Thyroid gland (tissue), 4 donors: ENCODE results near the gene KAZN. TPM values are rescaled to one million over a fixed set of nuclear protein-coding genes. Genes with fewer than 3 reads are reported as not detected.

Experiments
- DNase-seq, 2 donors: peaks; one replicate each; pipeline ENCODE4 v3.0.0-alpha.2; 2019
- H3K27ac ChIP-seq, 3 donors: fragments of 200-600 bp; sonication (generic); 1 replicate in 2 of 3; 2 replicates in 1 of 3; pipeline ENCODE4 v1.5.1; 2016 to 2019; ENCODE audit warnings: mild to moderate bottlenecking in 1 of 3, moderate library complexity in 1 of 3
- H3K27me3 ChIP-seq: fragments of 200-600 bp; sonication (generic); one replicate; pipeline ENCODE4 v1.5.1; 2019
- H3K36me3 ChIP-seq, 2 donors: fragments of 200-600 bp; sonication (generic); one replicate each; pipeline ENCODE4 v1.5.1; 2016 to 2019
- H3K4me1 ChIP-seq, 2 donors: fragments of 200-600 bp; sonication (generic); one replicate each; pipeline ENCODE4 v1.5.1; 2017 to 2019
- H3K4me3 ChIP-seq, 3 donors: fragments of 200-600 bp; sonication (generic); replicated peaks in 1 of 3; 1 replicate in 2 of 3; 2 replicates in 1 of 3; pipeline ENCODE4 v1.5.1; 2016; ENCODE audit warnings: mild to moderate bottlenecking in 1 of 3
- H3K9me3 ChIP-seq: fragments of 200-600 bp; sonication (generic); one replicate; pipeline ENCODE4 v1.5.1; 2017
- CTCF ChIP-seq, 6 experiments: fragments of 200-600 bp in 3 of 6; fragments of 450-650 bp in 3 of 6; sonication (generic) in 3 of 6; IDR thresholded peaks; one replicate each; pipeline ENCODE4 v1.5.1; 2016 to 2019; ENCODE audit warnings: antibody characterized with exemption in 6 of 6, mild to moderate bottlenecking in 2 of 6, inconsistent platforms in 1 of 6, moderate library complexity in 1 of 6
- POLR2A ChIP-seq, 2 donors: fragments of 450-650 bp; IDR thresholded peaks; one replicate each; pipeline ENCODE4 v1.6.1; 2017; ENCODE audit warnings: antibody characterized with exemption in 2 of 2, mild to moderate bottlenecking in 2 of 2, moderate library complexity in 1 of 2
- WGBS, 2 donors: methylation state at CpG; one replicate each; pipeline ENCODE4 v1.1.5; 2017; 5-methylcytosine and 5-hydroxymethylcytosine counted together
- intact Hi-C: fragments of 100-400 bp; cut with DNase I; formaldehyde crosslinking; loops from one replicate; pipeline ENCODE4 v1.15.1; 2023
- total RNA-seq, 4 donors: library from RNA; depleted of rRNA; stranded (reverse); fragments of >200 nt; gene quantifications; one replicate each; pipeline ENCODE4 v1.2.3, GENCODE V29; 2016

KAZN gene
- total RNA-seq, 4 donors from 2014 or later, result 14.8 to 28.6 (median 18.2) TPM

- WGBS, 2 donors, result 45 to 51% methylated on average over 3 of the region's 3 CpGs
These were observed 49.9 kb downstream of the KAZN start for GRCh38 chr1:14648391-14648790.

GRCh38 chr1:14648896-14649855 lies 50.7 kb downstream of the KAZN start:
- H3K27me3 ChIP-seq, result no peaks in the 10 kb centered on the region
- DNase-seq, result no peak
- H3K36me3 ChIP-seq, result no peaks in the 10 kb centered on the region
- peaks cover 10 to 11% of the 10 kb centered on the region in 2 donors for H3K4me1 ChIP-seq
- TF ChIP-seq CTCF (IDR thresholded peaks at IDR 0.05) (no peak), POLR2A (IDR thresholded peaks at IDR 0.05) (no peak)
- no peaks in the 10 kb centered on the region for H3K9me3 ChIP-seq
- H3K4me3 ChIP-seq, result no peak overlapping the region
- no peak overlapping the region for H3K27ac ChIP-seq
- intact Hi-C loops, result no loop called here
- 80 to 84% methylated on average over 9 of the region's 9 CpGs for WGBS, 2 donors

More at GRCh38 chr1:14648391-14648790, 49.9 kb downstream of the KAZN start:
- intact Hi-C loops, result no loop called here
- H3K4me1 ChIP-seq, result peaks cover 10 to 11% of the 10 kb centered on the region in 2 donors
- DNase-seq, result no peak
- H3K27ac ChIP-seq, result no peak overlapping the region
- no peak for TF ChIP-seq POLR2A (IDR thresholded peaks at IDR 0.05)
- no peak for TF ChIP-seq CTCF (IDR thresholded peaks at IDR 0.05)
- no peak overlapping the region for H3K4me3 ChIP-seq
- no peaks in the 10 kb centered on the region for H3K36me3 ChIP-seq
- no peaks in the 10 kb centered on the region for H3K9me3 ChIP-seq
- no peaks in the 10 kb centered on the region for H3K27me3 ChIP-seq

DNA sequence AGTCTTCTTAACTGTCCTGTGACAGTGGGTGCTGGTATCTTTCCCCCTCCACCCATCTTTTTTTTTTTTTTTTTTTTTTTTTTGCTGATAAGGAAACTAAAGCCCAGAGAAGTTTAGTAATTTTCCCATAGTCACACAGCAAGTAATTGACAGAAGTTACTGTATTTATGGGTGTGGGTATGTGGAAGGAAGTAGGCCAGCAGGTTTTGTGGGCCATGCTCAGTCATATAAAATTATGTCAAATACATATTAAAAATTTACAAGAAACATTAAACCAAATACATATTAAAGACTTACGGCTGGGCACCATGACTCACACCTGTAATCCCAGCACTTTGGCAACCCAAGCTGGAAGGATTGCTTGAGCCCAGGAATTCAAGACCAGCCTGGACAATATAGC lies 51.5 kb downstream of the KAZN start:
- no peak for DNase-seq
- TF ChIP-seq CTCF (IDR thresholded peaks at IDR 0.05) (no peak), POLR2A (IDR thresholded peaks at IDR 0.05) (no peak)
- peaks cover 10 to 11% of the 10 kb centered on the region in 2 donors for H3K4me1 ChIP-seq
- 93 to 100% methylated on average over 1 of the region's 1 CpG for WGBS, 2 donors
- H3K36me3 ChIP-seq, result no peaks in the 10 kb centered on the region
- no peaks in the 10 kb centered on the region for H3K9me3 ChIP-seq
- H3K27me3 ChIP-seq, result no peaks in the 10 kb centered on the region
- no peak overlapping the region for H3K27ac ChIP-seq
- H3K4me3 ChIP-seq, result no peak overlapping the region
- intact Hi-C loops, result no loop called here

DNA sequence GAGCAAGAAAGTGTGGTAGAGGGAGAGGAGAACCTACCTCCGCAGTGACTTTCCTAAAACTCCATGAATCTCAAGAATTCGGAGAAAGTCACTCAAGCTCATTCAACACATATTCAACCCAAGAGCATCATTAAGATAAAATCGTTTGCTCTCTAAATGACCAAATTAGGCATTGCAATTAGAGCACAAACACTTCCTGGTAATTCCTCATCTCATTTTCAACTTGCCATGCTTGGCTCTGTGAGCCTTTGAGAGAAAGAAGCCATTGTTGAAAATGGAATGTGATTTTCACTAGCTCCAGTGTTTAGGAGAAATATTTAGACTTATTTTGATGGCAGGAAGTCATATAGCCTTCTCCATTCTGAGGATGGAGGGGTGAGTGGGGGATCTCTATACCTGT lies 52.5 kb downstream of the KAZN start:
- DNase-seq, result no peak
- TF ChIP-seq CTCF (IDR thresholded peaks at IDR 0.05), result no peak
- TF ChIP-seq POLR2A (IDR thresholded peaks at IDR 0.05), result no peak
- H3K27me3 ChIP-seq, result no peaks in the 10 kb centered on the region
- 66 to 72% methylated on average over 3 of the region's 3 CpGs for WGBS, 2 donors
- no peaks in the 10 kb centered on the region for H3K9me3 ChIP-seq
- no peaks in the 10 kb centered on the region for H3K36me3 ChIP-seq
- H3K4me3 ChIP-seq, result no peak overlapping the region
- H3K4me1 ChIP-seq, result peaks cover 10 to 11% of the 10 kb centered on the region in 2 donors
- intact Hi-C loops, result no loop called here
- no peak overlapping the region for H3K27ac ChIP-seq

DNA sequence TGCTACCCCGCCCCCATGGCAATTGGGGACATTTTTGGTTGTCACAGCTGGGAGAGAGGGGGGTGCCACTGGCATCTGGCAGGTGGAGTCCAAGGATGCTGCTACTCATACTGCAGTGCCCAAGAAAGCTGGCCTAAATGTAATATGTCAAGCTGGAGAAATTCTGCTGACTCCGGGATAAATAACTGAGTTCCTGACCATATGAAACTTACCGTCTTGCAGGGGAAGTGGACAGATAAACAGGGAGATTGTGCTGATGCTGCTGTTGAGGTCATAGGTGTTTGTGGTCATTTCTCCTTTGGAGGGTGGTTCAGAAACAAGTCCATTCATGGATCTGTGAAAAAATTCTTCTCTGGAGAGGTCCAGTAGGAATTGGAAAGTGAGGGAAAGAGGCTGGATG lies 54.4 kb downstream of the KAZN start:
- WGBS, 2 donors, result 93% methylated on average over 3 of the region's 3 CpGs
- TF ChIP-seq POLR2A (IDR thresholded peaks at IDR 0.05) (no peak), CTCF (IDR thresholded peaks at IDR 0.05) (no peak)

More for the DNA sequence above, 54.4 kb downstream of the KAZN start:
- no peaks in the 10 kb centered on the region for H3K9me3 ChIP-seq
- H3K27me3 ChIP-seq, result no peaks in the 10 kb centered on the region
- no peak for DNase-seq
- no peaks in the 10 kb centered on the region for H3K36me3 ChIP-seq
- peaks cover 6 to 11% of the 10 kb centered on the region in 2 donors for H3K4me1 ChIP-seq
- intact Hi-C loops, result no loop called here
- H3K4me3 ChIP-seq, result no peak overlapping the region
- H3K27ac ChIP-seq, result no peak overlapping the region
